Gastrocnemius medialis (tissue), 4 donors: ENCODE results near the gene CFAP77. TPM values are rescaled to one million over a fixed set of nuclear protein-coding genes. Genes with fewer than 3 reads are reported as not detected.

Experiments
- ATAC-seq, 2 donors: fragments of 150-250 bp; one replicate each; pipeline ENCODE4 v1.9.1; 2016
- DNase-seq, 2 donors: peaks; one replicate each; pipeline ENCODE4 v3.0.0-alpha.2; 2019
- H3K27ac ChIP-seq, 4 donors: fragments of 200-600 bp; sonication (generic); 1 replicate in 1 of 4; 2 replicates in 3 of 4; pipeline ENCODE4 v1.5.1; 2016 to 2018; ENCODE audit warnings: mild to moderate bottlenecking in 2 of 4, moderate library complexity in 1 of 4
- H3K27me3 ChIP-seq, 3 donors: fragments of 200-600 bp; sonication (generic) in 2 of 3; 1 replicate in 1 of 3; 2 replicates in 2 of 3; pipeline versions ENCODE4 v1.5.1 to v1.6.0; 2016 to 2019; ENCODE audit warnings: mild to moderate bottlenecking in 1 of 3, moderate library complexity in 1 of 3
- H3K36me3 ChIP-seq, 2 donors: fragments of 200-600 bp; sonication (generic) in 1 of 2; one replicate each; pipeline ENCODE4 v1.5.1; 2017 to 2018
- H3K4me1 ChIP-seq, 2 donors: fragments of 200-600 bp; sonication (generic) in 1 of 2; one replicate each; pipeline ENCODE4 v1.5.1; 2016 to 2017; ENCODE audit warnings: mild to moderate bottlenecking in 2 of 2
- H3K4me3 ChIP-seq, 4 donors: fragments of 200-600 bp; sonication (generic) in 3 of 4; 1 replicate in 1 of 4; 2 replicates in 3 of 4; pipeline ENCODE4 v1.5.1; 2016 to 2019; ENCODE audit warnings: mild to moderate bottlenecking in 2 of 4
- H3K9me3 ChIP-seq, 3 donors: fragments of 200-600 bp; sonication (generic) in 2 of 3; 1 replicate in 1 of 3; 2 replicates in 2 of 3; pipeline ENCODE4 v1.5.1; 2016 to 2019
- POLR2A ChIP-seq, 2 donors: fragments of 450-650 bp; IDR thresholded peaks; one replicate each; pipeline ENCODE4 v1.6.1; 2017; ENCODE audit warnings: antibody characterized with exemption in 2 of 2, mild to moderate bottlenecking in 2 of 2, moderate library complexity in 2 of 2
- in situ Hi-C, 4 donors: fragments of 200-750 bp; cut with MboI; loops; one replicate each; pipeline versions ENCODE4 v1.15.0 to v1.8.0; 2017; ENCODE audit warnings: low sequenced_read_pairs in 4 of 4
- intact Hi-C: fragments of 100-400 bp; cut with DNase I; formaldehyde crosslinking; loops from one replicate; pipeline ENCODE4 v1.15.1; 2023; ENCODE audit warnings: low total_unique reads
- total RNA-seq, 4 donors: library from RNA; depleted of rRNA; stranded (reverse); fragments of >200 nt; gene quantifications; one replicate each; pipeline versions ENCODE4 v1.1.0 to v1.2.3, GENCODE V29; 2016
- TF ChIP-seq, protein P1 (sequence below), 5 experiments: fragments of 450-650 bp in 3 of 5; fragments of 200-600 bp in 2 of 5; sonication (generic) in 2 of 5; IDR thresholded peaks in 4 of 5; conservative IDR thresholded peaks in 1 of 5; 1 replicate in 4 of 5; 2 replicates in 1 of 5; pipeline ENCODE4 v1.5.1; 2016 to 2019; ENCODE audit warnings: antibody characterized with exemption in 5 of 5, mild to moderate bottlenecking in 3 of 5, moderate library complexity in 3 of 5

CFAP77 gene
- not detected for total RNA-seq

DNA sequence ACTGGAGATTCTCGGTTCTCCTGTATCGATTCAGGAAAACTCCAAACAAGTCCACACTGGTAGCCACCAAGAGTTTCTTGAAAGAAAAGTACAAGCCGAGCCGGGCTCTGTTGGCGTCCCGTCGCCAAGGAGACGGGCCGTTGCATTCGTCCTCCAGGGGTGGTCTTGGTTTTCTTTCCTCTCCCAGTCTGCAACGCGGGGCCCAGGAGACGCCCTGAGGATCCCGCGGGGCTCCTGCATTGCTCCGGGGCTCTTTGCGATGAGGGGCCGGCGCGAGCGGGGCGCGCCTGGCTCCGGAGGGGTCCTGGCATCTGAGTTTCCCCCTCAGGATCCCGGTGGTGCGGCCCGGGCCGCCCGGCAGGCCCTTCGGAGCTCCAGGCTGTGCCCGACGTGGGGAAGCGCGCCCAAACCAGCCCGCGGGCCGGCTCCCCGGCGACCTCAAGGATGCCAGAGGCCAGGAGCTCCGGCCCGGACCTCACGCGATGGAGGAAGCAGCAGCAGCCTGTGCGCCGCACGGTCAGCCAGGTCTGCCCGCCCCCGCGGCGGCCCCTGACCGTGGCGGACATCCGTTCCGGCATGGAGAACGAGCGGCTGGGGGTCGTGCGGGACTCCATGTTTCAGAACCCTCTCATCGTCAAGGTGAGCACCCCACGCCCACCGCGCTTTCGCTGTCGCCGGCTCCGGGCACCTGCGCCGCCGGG, at the start of gene CFAP77:
TSS of gene CFAP77 (plus strand) at position 384 of the 701 bp plus-strand sequence. CDS start at position 445, 61 bp downstream.
- ATAC-seq (no peak), DNase-seq (no peak)
- Histone ChIP-seq H3K4me3 (peak within 1 kb of the TSS; percentile 38 to 54 (median 46)), H3K27me3 (peaks cover 53 to 56% (median 55%) of the 10 kb centered on the region in 3 donors), H3K4me1 (peaks cover 21 to 24% of the 10 kb centered on the region in 2 donors), H3K9me3 (no peaks in the 10 kb centered on the region), H3K27ac (no peak within 1 kb of the TSS), H3K36me3 (no peaks in the 10 kb centered on the region)
- TF ChIP-seq, protein P1, sequence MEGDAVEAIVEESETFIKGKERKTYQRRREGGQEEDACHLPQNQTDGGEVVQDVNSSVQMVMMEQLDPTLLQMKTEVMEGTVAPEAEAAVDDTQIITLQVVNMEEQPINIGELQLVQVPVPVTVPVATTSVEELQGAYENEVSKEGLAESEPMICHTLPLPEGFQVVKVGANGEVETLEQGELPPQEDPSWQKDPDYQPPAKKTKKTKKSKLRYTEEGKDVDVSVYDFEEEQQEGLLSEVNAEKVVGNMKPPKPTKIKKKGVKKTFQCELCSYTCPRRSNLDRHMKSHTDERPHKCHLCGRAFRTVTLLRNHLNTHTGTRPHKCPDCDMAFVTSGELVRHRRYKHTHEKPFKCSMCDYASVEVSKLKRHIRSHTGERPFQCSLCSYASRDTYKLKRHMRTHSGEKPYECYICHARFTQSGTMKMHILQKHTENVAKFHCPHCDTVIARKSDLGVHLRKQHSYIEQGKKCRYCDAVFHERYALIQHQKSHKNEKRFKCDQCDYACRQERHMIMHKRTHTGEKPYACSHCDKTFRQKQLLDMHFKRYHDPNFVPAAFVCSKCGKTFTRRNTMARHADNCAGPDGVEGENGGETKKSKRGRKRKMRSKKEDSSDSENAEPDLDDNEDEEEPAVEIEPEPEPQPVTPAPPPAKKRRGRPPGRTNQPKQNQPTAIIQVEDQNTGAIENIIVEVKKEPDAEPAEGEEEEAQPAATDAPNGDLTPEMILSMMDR (IDR thresholded peaks at IDR 0.05 in 4 of 5, conservative IDR thresholded peaks at IDR 0.05 in 1 of 5), result no peak
- TF ChIP-seq POLR2A (IDR thresholded peaks at IDR 0.05), result no peak
- intact Hi-C loops (no loop called here), in situ Hi-C loops (loop anchor here in 2 of 4 donors (25.0 kb wide), 3 partner anchors 102 to 648 kb away; no protein-coding TSS in a partner anchor)

DNA sequence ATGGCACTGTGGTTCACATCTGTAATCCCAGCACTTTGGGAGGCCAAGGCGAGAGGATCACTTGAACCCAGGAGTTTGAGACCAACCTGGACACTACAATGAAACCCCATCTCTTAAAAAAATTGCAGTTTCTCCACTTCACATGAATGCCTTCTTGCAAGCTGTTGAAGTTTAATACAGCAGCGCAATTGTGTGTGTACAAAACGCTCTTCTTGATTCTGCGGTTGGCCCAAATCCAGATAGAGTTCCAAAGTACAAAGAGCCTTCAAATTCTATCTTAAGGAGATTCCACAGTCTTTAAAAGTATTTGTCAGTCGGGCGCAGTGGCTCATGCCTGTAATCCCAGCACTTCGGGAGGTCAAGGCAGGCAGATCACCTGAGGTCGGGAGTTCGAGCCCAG, 45.9 kb upstream of the CFAP77 start:
- no peak for ATAC-seq
- Histone ChIP-seq H3K9me3 (no peaks in the 10 kb centered on the region), H3K4me1 (no peaks in the 10 kb centered on the region), H3K27ac (no peak overlapping the region), H3K36me3 (no peaks in the 10 kb centered on the region), H3K4me3 (no peak overlapping the region), H3K27me3 (no peaks in the 10 kb centered on the region)
- DNase-seq, result no peak
- TF ChIP-seq, protein P1 (IDR thresholded peaks at IDR 0.05 in 4 of 5, conservative IDR thresholded peaks at IDR 0.05 in 1 of 5), result no peak
- no peak for TF ChIP-seq POLR2A (IDR thresholded peaks at IDR 0.05)
- in situ Hi-C loops (no loop called here), intact Hi-C loops (no loop called here)

DNA sequence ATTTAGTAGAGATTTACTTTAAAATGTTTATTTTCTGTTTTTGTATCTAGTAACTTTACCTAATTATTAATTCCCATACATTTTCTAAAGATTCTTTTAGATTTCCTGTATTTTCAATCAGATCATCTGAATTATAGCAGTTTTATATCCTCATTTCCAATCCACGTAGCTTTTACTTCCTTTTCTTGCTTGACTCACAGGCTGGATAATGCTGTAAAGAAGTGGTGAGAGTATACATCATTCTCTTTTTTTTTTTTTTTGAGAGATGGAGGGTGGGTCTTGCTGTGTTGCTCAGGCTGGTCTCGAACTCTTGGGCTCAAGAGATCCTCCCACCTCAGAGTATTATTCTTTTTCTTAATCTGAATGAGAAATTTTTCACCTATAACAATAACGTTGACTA, 44.0 kb upstream of the CFAP77 start:
- no peak for DNase-seq
- H3K27ac ChIP-seq, result no peak overlapping the region
- no peak for ATAC-seq
- TF ChIP-seq, protein P1 (IDR thresholded peaks at IDR 0.05 in 4 of 5, conservative IDR thresholded peaks at IDR 0.05 in 1 of 5), result no peak
- no peak for TF ChIP-seq POLR2A (IDR thresholded peaks at IDR 0.05)
- H3K36me3 ChIP-seq, result no peaks in the 10 kb centered on the region
- no peaks in the 10 kb centered on the region for H3K27me3 ChIP-seq
- in situ Hi-C loops, result no loop called here
- H3K9me3 ChIP-seq, result no peaks in the 10 kb centered on the region
- intact Hi-C loops, result no loop called here
- H3K4me1 ChIP-seq, result no peaks in the 10 kb centered on the region
- H3K4me3 ChIP-seq, result no peak overlapping the region

DNA sequence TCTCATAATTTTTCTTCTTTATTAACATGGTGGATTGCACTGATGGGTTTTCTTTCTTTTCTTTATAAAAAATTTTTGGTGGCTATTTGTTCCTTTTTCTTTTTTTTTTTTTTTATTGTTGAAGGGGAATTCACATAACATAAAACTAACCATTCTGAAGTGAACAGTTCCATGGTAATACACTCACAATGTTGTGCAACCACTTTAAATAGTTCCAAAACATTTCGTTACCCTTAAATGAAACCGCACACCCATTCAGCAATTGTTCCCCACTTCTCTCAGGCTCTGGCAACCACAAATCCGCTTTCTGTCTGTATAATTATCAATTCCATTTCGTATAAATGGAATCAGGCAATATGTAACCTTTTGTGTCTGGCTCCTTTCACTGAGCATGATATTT, 43.5 kb upstream of the CFAP77 start:
- H3K9me3 ChIP-seq, result no peaks in the 10 kb centered on the region
- TF ChIP-seq, protein P1 (IDR thresholded peaks at IDR 0.05 in 4 of 5, conservative IDR thresholded peaks at IDR 0.05 in 1 of 5), result no peak
- TF ChIP-seq POLR2A (IDR thresholded peaks at IDR 0.05), result no peak
- intact Hi-C loops, result no loop called here

More for the DNA sequence above, 43.5 kb upstream of the CFAP77 start:
- no peaks in the 10 kb centered on the region for H3K4me1 ChIP-seq
- ATAC-seq (no peak), DNase-seq (no peak)
- H3K27ac ChIP-seq, result no peak overlapping the region
- H3K27me3 ChIP-seq, result no peaks in the 10 kb centered on the region
- in situ Hi-C loops, result no loop called here
- no peaks in the 10 kb centered on the region for H3K36me3 ChIP-seq
- no peak overlapping the region for H3K4me3 ChIP-seq
